ENCODE results near the gene HDAC4.

DNA sequence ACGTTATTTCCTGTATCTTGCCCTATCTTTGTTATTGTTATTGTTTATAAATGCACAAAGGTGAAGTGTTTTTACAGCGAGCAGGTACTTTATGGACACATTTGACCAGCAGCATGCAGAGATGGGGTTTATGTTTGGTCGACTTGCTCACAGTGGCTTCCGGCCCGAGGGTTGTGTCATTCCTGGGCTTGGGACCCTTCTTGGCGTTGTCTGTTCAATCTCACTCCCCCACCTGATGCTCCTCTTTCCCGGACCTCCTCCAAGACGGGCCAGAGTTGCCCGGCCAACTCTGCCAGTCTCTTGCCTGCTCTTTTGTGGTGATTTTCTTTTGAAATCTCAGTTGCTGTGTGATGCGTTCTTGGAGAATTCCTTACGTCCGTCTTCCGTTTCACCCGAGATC, 399.0 kb downstream of the HDAC4 start:
- TF ChIP-seq, protein P1, sequence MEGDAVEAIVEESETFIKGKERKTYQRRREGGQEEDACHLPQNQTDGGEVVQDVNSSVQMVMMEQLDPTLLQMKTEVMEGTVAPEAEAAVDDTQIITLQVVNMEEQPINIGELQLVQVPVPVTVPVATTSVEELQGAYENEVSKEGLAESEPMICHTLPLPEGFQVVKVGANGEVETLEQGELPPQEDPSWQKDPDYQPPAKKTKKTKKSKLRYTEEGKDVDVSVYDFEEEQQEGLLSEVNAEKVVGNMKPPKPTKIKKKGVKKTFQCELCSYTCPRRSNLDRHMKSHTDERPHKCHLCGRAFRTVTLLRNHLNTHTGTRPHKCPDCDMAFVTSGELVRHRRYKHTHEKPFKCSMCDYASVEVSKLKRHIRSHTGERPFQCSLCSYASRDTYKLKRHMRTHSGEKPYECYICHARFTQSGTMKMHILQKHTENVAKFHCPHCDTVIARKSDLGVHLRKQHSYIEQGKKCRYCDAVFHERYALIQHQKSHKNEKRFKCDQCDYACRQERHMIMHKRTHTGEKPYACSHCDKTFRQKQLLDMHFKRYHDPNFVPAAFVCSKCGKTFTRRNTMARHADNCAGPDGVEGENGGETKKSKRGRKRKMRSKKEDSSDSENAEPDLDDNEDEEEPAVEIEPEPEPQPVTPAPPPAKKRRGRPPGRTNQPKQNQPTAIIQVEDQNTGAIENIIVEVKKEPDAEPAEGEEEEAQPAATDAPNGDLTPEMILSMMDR (IDR thresholded peaks at IDR 0.05) = no peak
- TF ChIP-seq POLR2AphosphoS5 (IDR thresholded peaks at IDR 0.05) = no peak

Measured in stomach (tissue), 4 donors.